HepG2 (cell line): ENCODE measurements around the gene CD300LD. TPM values are rescaled to one million over a fixed set of nuclear protein-coding genes. Genes with fewer than 3 reads are reported as not detected.
"Not testable (repeated sequence)": the region's sequence is repeated elsewhere in the genome, so short reads cannot be mapped to it uniquely, and the experiment has no call there.

Experiments used
- ATAC-seq: fragments of 200-7000 bp; cut with Tn5 transposase; 3 replicates; pipeline ENCODE4 v1.9.1; 2020; ENCODE audit warnings: mild to moderate bottlenecking, moderate library complexity
- BruUV-seq: library from RNA; stranded (reverse); fragments of 400-500 nt; replicated peaks from 2 replicates; lab custom pipeline; 2021; lab: Mats Ljungman, UMichigan
- CTCF ChIA-PET: fragments of 300-600 bp; formaldehyde crosslinking; extraction: SDS; loops from one replicate; lab custom pipeline; 2021; ENCODE audit warnings: low total read pairs, inconsistent platforms, low intra/inter-chr PET ratio; lab: Yijun Ruan, JAX
- POLR2A ChIA-PET: fragments of 350-600 bp; sonication (Branson Sonifier 250); formaldehyde crosslinking; loops from one replicate; lab custom pipeline; 2020; ENCODE audit warnings: antibody characterized with exemption, inconsistent platforms; lab: Yijun Ruan, JAX
- DNase-seq: peaks from one replicate; pipeline ENCODE4 v3.0.0-alpha.2; 2015; ENCODE audit warnings: low spot score
- FAIRE-seq: peaks from 3 replicates; lab custom pipeline; 2011; peaks lifted over from hg19 to GRCh38; lab: Jason Lieb, UNC
- H2AFZ ChIP-seq: one replicate; pipeline ENCODE4 v1.6.1; 2011; ENCODE audit warnings: low read length, inconsistent platforms
- H3K27ac ChIP-seq: fragments of 300-600 bp; 3 replicates; pipeline ENCODE4 v1.8.0; 2011; ENCODE audit warnings: mixed run types, mild to moderate bottlenecking, mixed read lengths, low read length, inconsistent platforms; ENCODE audit not compliant: insufficient read depth; ENCODE audit errors: extremely low read length
- H3K27me3 ChIP-seq, 2 experiments: fragments of 200-600 bp in 1 of 2; 2 replicates in 1 of 2; 3 replicates in 1 of 2; pipeline versions ENCODE4 v1.6.0 to v1.8.0; 2011; ENCODE audit warnings: low read length in 2 of 2, mild to moderate bottlenecking in 2 of 2, moderate library complexity in 2 of 2, inconsistent platforms in 1 of 2; ENCODE audit not compliant: insufficient read depth in 2 of 2, control insufficient read depth in 1 of 2
- H3K36me3 ChIP-seq, 2 experiments: fragments of 200-600 bp in 1 of 2; replicated peaks in 1 of 2; 2 replicates in 1 of 2; 3 replicates in 1 of 2; pipeline versions ENCODE4 v1.5.1 to v1.8.0; 2011; ENCODE audit warnings: low read length in 2 of 2, inconsistent platforms in 1 of 2; ENCODE audit not compliant: insufficient read depth in 2 of 2, control insufficient read depth in 1 of 2
- H3K4me1 ChIP-seq: 2 replicates; pipeline ENCODE4 v1.5.1; 2012; ENCODE audit warnings: low read length, inconsistent platforms; ENCODE audit not compliant: insufficient read depth
- H3K4me2 ChIP-seq: 2 replicates; pipeline ENCODE4 v1.6.0; 2011; ENCODE audit warnings: low read depth, low read length, inconsistent platforms
- H3K4me3 ChIP-seq, 3 experiments: fragments of 200-600 bp in 1 of 3; sonication (generic), shearing (Covaris generic) in 1 of 3; replicated peaks in 1 of 3; 2 replicates each; pipeline ENCODE4 v1.5.1; 2011 to 2016; ENCODE audit warnings: low read length in 3 of 3, inconsistent platforms in 2 of 3, low read depth in 2 of 3, mild to moderate bottlenecking in 2 of 3, control low read depth in 1 of 3, mixed read lengths in 1 of 3; ENCODE audit not compliant: insufficient read depth in 1 of 3
- H3K79me2 ChIP-seq: one replicate; pipeline ENCODE4 v1.6.1; 2011; ENCODE audit warnings: low read length, inconsistent platforms; ENCODE audit not compliant: insufficient read depth
- H3K9ac ChIP-seq: 2 replicates; pipeline ENCODE4 v1.6.0; 2011; ENCODE audit warnings: mild to moderate bottlenecking, low read depth, low read length, inconsistent platforms; ENCODE audit not compliant: insufficient read depth
- H3K9me3 ChIP-seq: 2 replicates; pipeline ENCODE4 v1.5.1; 2012; ENCODE audit warnings: mild to moderate bottlenecking, low read length
- H4K20me1 ChIP-seq: 2 replicates; pipeline ENCODE4 v1.6.0; 2011; ENCODE audit warnings: inconsistent platforms, mild to moderate bottlenecking, low read length, moderate library complexity; ENCODE audit not compliant: insufficient read depth
- CEBPB ChIP-seq: IDR thresholded peaks from 2 replicates; pipeline ENCODE4 v1.6.1; 2011; ENCODE audit warnings: low read depth, low read length, improper control_type of control experiment, borderline replicate concordance
- CEBPG ChIP-seq: IDR thresholded peaks from 2 replicates; pipeline ENCODE4 v1.6.1; 2016
- NR2C2 ChIP-seq: sonication (generic); formaldehyde crosslinking; IDR thresholded peaks from 2 replicates; pipeline ENCODE4 v1.4.0; 2020; ENCODE audit warnings: missing genetic modification reagents, mild to moderate bottlenecking, moderate library complexity, borderline replicate concordance
- WGBS: methylation state at CpG from one replicate; pipeline ENCODE4 v1.1.6; 2017; ENCODE audit warnings: low lambda C conversion rate; 5-methylcytosine and 5-hydroxymethylcytosine counted together
- in situ Hi-C: cut with HindIII; loops from 2 replicates; pipeline ENCODE4 v1.10.0; 2017; ENCODE audit warnings: low pct_unique_long_range_greater_than_20kb; ENCODE audit not compliant: extremely low pct_ligation_motif_present
- intact Hi-C: fragments of 100-400 bp; cut with micrococcal nuclease; formaldehyde crosslinking; loops from one replicate; pipeline ENCODE4 v1.10.0; 2022; ENCODE audit not compliant: unreplicated experiment
- polyA plus RNA-seq, 8 experiments: library from polyadenylated mRNA; depleted of rRNA in 3 of 8; stranded (reverse) in 7 of 8; unstranded in 1 of 8; fragments of >200 nt; fragmentation: Illumina TruSeq in 4 of 8; extraction: Trizol in 4 of 8; gene quantifications; 2 replicates each; pipeline versions ENCODE4 v1.2.1 to v1.2.3, GENCODE V29; 2011 to 2016; ENCODE audit warnings: low read depth in 4 of 8, missing spikeins in 1 of 8, mixed read lengths in 1 of 8; ENCODE audit not compliant: insufficient read depth in 1 of 8
- total RNA-seq, 5 experiments: library from RNA; depleted of rRNA; stranded (reverse); fragments of >200 nt; fragmentation: Illumina TruSeq; extraction: Trizol; gene quantifications; 2 replicates each; pipeline ENCODE4 v1.2.3, GENCODE V29; 2016; ENCODE audit warnings: low read depth in 1 of 5
- TF ChIP-seq, protein P1 (sequence below), 2 experiments: fragments of 450-650 bp in 1 of 2; sonication (generic) in 1 of 2; formaldehyde crosslinking; IDR thresholded peaks; 2 replicates each; pipeline versions ENCODE4 v1.5.0 to v1.8.0; 2020 to 2022; ENCODE audit warnings: mild to moderate bottlenecking in 1 of 2, missing genetic modification reagents in 1 of 2
- TF ChIP-seq, protein P2 (sequence below): sonication (generic); formaldehyde crosslinking; IDR thresholded peaks from 2 replicates; pipeline ENCODE4 v1.4.0; 2020; ENCODE audit warnings: mild to moderate bottlenecking, missing genetic modification reagents

CD300LD gene
- total and polyA plus RNA-seq, 2 of the 13 experiments (the other 11 are each of a cell fraction or from before 2014, with no cell fraction given), result not detected

- ATAC-seq (peak; percentile 31; the same call in 1 of the 3 replicates), DNase-seq (no peak), FAIRE-seq (no peak)
- Histone ChIP-seq H3K4me1 (no peaks in the 10 kb centered on the region), H3K27ac (no peak overlapping the region), H3K79me2 (no peaks in the 10 kb centered on the region), H3K9me3 (peaks cover 3% of the 10 kb centered on the region; the same call in 1 of the 2 replicates), H4K20me1 (no peaks in the 10 kb centered on the region), H2AFZ (no peak overlapping the region), H3K27me3 (peaks cover 2 to 31% of the 10 kb centered on the region in 2 experiments; a peak in 3 of 5 replicates), H3K9ac (no peak overlapping the region), H3K36me3 (no peaks in the 10 kb centered on the region), H3K4me3 (no peak overlapping the region), H3K4me2 (no peak overlapping the region)
- in situ Hi-C loops, result no loop called here
- TF ChIP-seq CEBPB (peak; percentile 19; the same call in 1 of the 2 replicates), NR2C2 (CRISPR knock-in tag) (0 out of 2 replicates have a peak, but pooled peaks have one; percentile 20), CEBPG (CRISPR knock-in tag) (peak; percentile 39; the same call in 1 of the 2 replicates)
- TF ChIP-seq, protein P1, sequence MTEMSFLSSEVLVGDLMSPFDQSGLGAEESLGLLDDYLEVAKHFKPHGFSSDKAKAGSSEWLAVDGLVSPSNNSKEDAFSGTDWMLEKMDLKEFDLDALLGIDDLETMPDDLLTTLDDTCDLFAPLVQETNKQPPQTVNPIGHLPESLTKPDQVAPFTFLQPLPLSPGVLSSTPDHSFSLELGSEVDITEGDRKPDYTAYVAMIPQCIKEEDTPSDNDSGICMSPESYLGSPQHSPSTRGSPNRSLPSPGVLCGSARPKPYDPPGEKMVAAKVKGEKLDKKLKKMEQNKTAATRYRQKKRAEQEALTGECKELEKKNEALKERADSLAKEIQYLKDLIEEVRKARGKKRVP (CRISPR knock-in tag; IDR thresholded peaks at IDR 0.05), result peak in 1 of 2 experiments; percentile 71; a peak in 1 of 4 replicates
- TF ChIP-seq, protein P2, sequence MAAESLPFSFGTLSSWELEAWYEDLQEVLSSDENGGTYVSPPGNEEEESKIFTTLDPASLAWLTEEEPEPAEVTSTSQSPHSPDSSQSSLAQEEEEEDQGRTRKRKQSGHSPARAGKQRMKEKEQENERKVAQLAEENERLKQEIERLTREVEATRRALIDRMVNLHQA (CRISPR knock-in tag), result no peak
- BruUV-seq, result no TSS peak
- 15% methylated on average over 14 of the region's 14 CpGs for WGBS
- intact Hi-C loops, result no loop called here
- ChIA-PET CTCF (no interaction called here), POLR2A (no interaction called here)
Observed at GRCh38 chr17:74631468-74632450, 39.7 kb upstream of the CD300LD start.

GRCh38 chr17:74630251-74630650, 38.2 kb upstream of the CD300LD start:
- intact Hi-C loops, BruUV-seq: not testable (repeated sequence)
- WGBS, result 46% methylated on average over 14 of the region's 14 CpGs

More at GRCh38 chr17:74630251-74630650, 38.2 kb upstream of the CD300LD start:
- H3K27ac ChIP-seq, H2AFZ ChIP-seq, H3K9ac ChIP-seq, H3K36me3 ChIP-seq, DNase-seq, H4K20me1 ChIP-seq, FAIRE-seq, H3K4me2 ChIP-seq, ATAC-seq, H3K79me2 ChIP-seq, in situ Hi-C loops, H3K4me1 ChIP-seq, CTCF ChIA-PET, POLR2A ChIA-PET, H3K4me3 ChIP-seq: not testable (repeated sequence)
- Histone ChIP-seq H3K9me3 (peaks cover 11% of the 10 kb centered on the region), H3K27me3 (peaks cover 2 to 20% of the 10 kb centered on the region in 2 experiments; a peak in 3 of 5 replicates)
